HCT116 (cell line): ENCODE data around the gene GNPDA2.

Source experiments
- CTCF ChIP-seq, 3 experiments: fragments of 200-600 bp in 1 of 3; sonication (generic) in 1 of 3; IDR thresholded peaks in 2 of 3; conservative IDR thresholded peaks in 1 of 3; 2 replicates each; pipeline ENCODE4 v1.5.1; 2012 to 2017; ENCODE audit warnings: low read depth in 2 of 3, low read length in 2 of 3, antibody characterized with exemption in 1 of 3, borderline replicate concordance in 1 of 3, control low read depth in 1 of 3, mild to moderate bottlenecking in 1 of 3, mixed read lengths in 1 of 3, mixed run types in 1 of 3, moderate library complexity in 1 of 3; ENCODE audit not compliant: insufficient read depth in 1 of 3
- POLR2A ChIP-seq: IDR thresholded peaks from 2 replicates; pipeline ENCODE4 v1.7.0; 2011; ENCODE audit warnings: borderline replicate concordance; ENCODE audit not compliant: insufficient read depth, insufficient read length; ENCODE audit errors: extremely low read depth
- POLR2AphosphoS5 ChIP-seq: IDR thresholded peaks from 2 replicates; pipeline ENCODE4 v1.6.1; 2011; ENCODE audit warnings: mild to moderate bottlenecking, low read depth, low read length, moderate library complexity
- REST ChIP-seq: IDR thresholded peaks from 2 replicates; pipeline ENCODE4 v1.6.1; 2012; ENCODE audit warnings: low read depth
- SIN3A ChIP-seq: IDR thresholded peaks from 2 replicates; pipeline ENCODE4 v1.6.1; 2012; ENCODE audit warnings: low read depth
- SP1 ChIP-seq: IDR thresholded peaks from 2 replicates; pipeline ENCODE4 v1.6.1; 2012; ENCODE audit warnings: low read depth
- SRF ChIP-seq: IDR thresholded peaks from 2 replicates; pipeline ENCODE4 v1.6.1; 2012; ENCODE audit warnings: low read depth
- YY1 ChIP-seq: IDR thresholded peaks from 2 replicates; pipeline ENCODE4 v1.6.1; 2011; ENCODE audit warnings: low read length, low read depth, moderate library complexity, mild to moderate bottlenecking; ENCODE audit not compliant: insufficient replicate concordance; ENCODE audit errors: extremely low read depth

- TF ChIP-seq CTCF (IDR thresholded peaks at IDR 0.05 in 2 of 3, conservative IDR thresholded peaks at IDR 0.05 in 1 of 3; ENCODE audit: borderline replicate concordance in 1 of 3, insufficient read depth in 1 of 3, low read depth in 2 of 3, low read length in 2 of 3) = no peak
- no peak for TF ChIP-seq POLR2A
- TF ChIP-seq REST = no peak
- no peak for TF ChIP-seq YY1
- TF ChIP-seq SRF = no peak
- no peak for TF ChIP-seq POLR2AphosphoS5
- TF ChIP-seq SIN3A = no peak
- TF ChIP-seq SP1 = no peak
These were observed 64.3 kb downstream of the GNPDA2 start for GRCh38 chr4:44661940-44662622.
